Neural crest cell (in vitro differentiated cells): ENCODE measurements around the gene ANKRD13B. TPM values are rescaled to one million over a fixed set of nuclear protein-coding genes. Genes with fewer than 3 reads are reported as not detected.

ENCODE experiments used
- DNase-seq: peaks from one replicate; pipeline ENCODE4 v3.0.0; 2021; ENCODE audit warnings: low read depth, mixed read lengths, low spot score
- H3K27ac Mint-ChIP-seq: one replicate; pipeline ENCODE4 v1.8.0; 2021; ENCODE audit warnings: mild to moderate bottlenecking, mixed read lengths; ENCODE audit not compliant: unreplicated experiment
- H3K27me3 Mint-ChIP-seq: 2 replicates; pipeline ENCODE4 v1.8.0; 2021; ENCODE audit warnings: low read depth, mild to moderate bottlenecking, mixed read lengths
- H3K36me3 Mint-ChIP-seq: 2 replicates; pipeline ENCODE4 v1.8.0; 2021; ENCODE audit warnings: low read depth, mild to moderate bottlenecking, mixed read lengths
- H3K4me1 Mint-ChIP-seq: 2 replicates; pipeline ENCODE4 v1.8.0; 2021; ENCODE audit warnings: mixed read lengths
- H3K4me3 Mint-ChIP-seq: one replicate; pipeline ENCODE4 v1.8.0; 2021; ENCODE audit warnings: mild to moderate bottlenecking, mixed read lengths
- H3K9me3 Mint-ChIP-seq: 2 replicates; pipeline ENCODE4 v1.8.0; 2021; ENCODE audit warnings: mixed read lengths
- CTCF ChIP-seq: fragments of 200-600 bp; sonication (generic); conservative IDR thresholded peaks from 2 replicates; pipeline ENCODE4 v1.5.0; 2021; ENCODE audit warnings: antibody characterized with exemption, mild to moderate bottlenecking
- total RNA-seq: library from RNA; stranded (reverse); gene quantifications from 2 replicates; pipeline ENCODE4 v1.2.1, GENCODE V29; 2021

ANKRD13B gene
- total RNA-seq, 1 donor from 2014 or later, result 70.0 TPM

- H3K36me3 Mint-ChIP-seq, result no peaks in the 10 kb centered on the region
- no peak for DNase-seq
- TF ChIP-seq CTCF, result no peak
Measured at GRCh38 chr17:29574732-29575510, 18.0 kb upstream of the ANKRD13B start.

GRCh38 chr17:29575511-29576213 is 17.3 kb upstream of the ANKRD13B start:
- TF ChIP-seq CTCF, result no peak
- no peak for DNase-seq
- H3K4me1 Mint-ChIP-seq, result peaks cover 18% of the 10 kb centered on the region
- H3K27me3 Mint-ChIP-seq, result peaks cover under 1% of the 10 kb centered on the region
- peak overlapping the region; percentile 62 for H3K4me3 Mint-ChIP-seq
- H3K9me3 Mint-ChIP-seq, result no peaks in the 10 kb centered on the region
- no peak overlapping the region for H3K27ac Mint-ChIP-seq
- H3K36me3 Mint-ChIP-seq, result peaks cover 3% of the 10 kb centered on the region

More at GRCh38 chr17:29574732-29575510, 18.0 kb upstream of the ANKRD13B start:
- Mint-ChIP-seq H3K27me3 (peaks cover 2% of the 10 kb centered on the region), H3K4me3 (peak overlapping the region; percentile 62), H3K4me1 (peaks cover 14% of the 10 kb centered on the region), H3K9me3 (no peaks in the 10 kb centered on the region), H3K27ac (peak overlapping the region; percentile 45)

GRCh38 chr17:29576214-29577000 is 16.5 kb upstream of the ANKRD13B start:
- Mint-ChIP-seq H3K27me3 (no peaks in the 10 kb centered on the region), H3K36me3 (peaks cover 3% of the 10 kb centered on the region), H3K4me1 (peaks cover 11% of the 10 kb centered on the region), H3K4me3 (no peak overlapping the region), H3K27ac (no peak overlapping the region), H3K9me3 (no peaks in the 10 kb centered on the region)
- TF ChIP-seq CTCF, result no peak
- DNase-seq, result no peak

- H3K4me1 Mint-ChIP-seq, result peaks cover 11% of the 10 kb centered on the region
- H3K36me3 Mint-ChIP-seq, result peaks cover 3% of the 10 kb centered on the region
- no peak overlapping the region for H3K4me3 Mint-ChIP-seq
- no peaks in the 10 kb centered on the region for H3K27me3 Mint-ChIP-seq
- no peak for DNase-seq
- no peak overlapping the region for H3K27ac Mint-ChIP-seq
- H3K9me3 Mint-ChIP-seq, result no peaks in the 10 kb centered on the region
- TF ChIP-seq CTCF, result no peak
Measured at GRCh38 chr17:29577001-29577370, 15.9 kb upstream of the ANKRD13B start.

GRCh38 chr17:29577385-29578211 is 15.3 kb upstream of the ANKRD13B start:
- Mint-ChIP-seq H3K27me3 (no peaks in the 10 kb centered on the region), H3K4me1 (peaks cover 11% of the 10 kb centered on the region), H3K4me3 (no peak overlapping the region), H3K9me3 (no peaks in the 10 kb centered on the region), H3K36me3 (peaks cover 3% of the 10 kb centered on the region), H3K27ac (no peak overlapping the region)
- TF ChIP-seq CTCF, result no peak
- DNase-seq, result no peak
